Activated naive CD8-positive, alpha-beta T cell (primary cell): ENCODE data around the gene ZNF90.
"Not testable (repeated sequence)": the region's sequence is repeated elsewhere in the genome, so short reads cannot be mapped to it uniquely, and the experiment has no call there.

ENCODE experiments used
- H3K27ac Mint-ChIP-seq: one replicate; pipeline ENCODE4 v1.8.0; 2021; ENCODE audit warnings: mixed read lengths
- H3K27me3 Mint-ChIP-seq: one replicate; pipeline ENCODE4 v1.8.0; 2021; ENCODE audit warnings: mixed read lengths
- H3K36me3 Mint-ChIP-seq: one replicate; pipeline ENCODE4 v1.8.0; 2021; ENCODE audit warnings: mixed read lengths
- H3K4me1 Mint-ChIP-seq: one replicate; pipeline ENCODE4 v1.8.0; 2021; ENCODE audit warnings: low read depth, mixed read lengths
- H3K4me3 Mint-ChIP-seq: one replicate; pipeline ENCODE4 v1.8.0; 2021; ENCODE audit warnings: mild to moderate bottlenecking, mixed read lengths
- H3K9me3 Mint-ChIP-seq: one replicate; pipeline ENCODE4 v1.8.0; 2021; ENCODE audit warnings: low read depth, mixed read lengths

Gene ZNF90

GRCh38 chr19:20072936-20073335, 4.9 kb upstream of the ZNF90 start:
- H3K4me3 Mint-ChIP-seq = no peak overlapping the region
- H3K9me3 Mint-ChIP-seq = peaks cover 4% of the 10 kb centered on the region
- H3K4me1 Mint-ChIP-seq = peaks cover 4% of the 10 kb centered on the region
- H3K27ac Mint-ChIP-seq = no peak overlapping the region
- peaks cover 11% of the 10 kb centered on the region for H3K36me3 Mint-ChIP-seq
- H3K27me3 Mint-ChIP-seq = peaks cover 8% of the 10 kb centered on the region

GRCh38 chr19:20078581-20079031, 806 bp downstream of the ZNF90 start:
- no peaks in the 10 kb centered on the region for H3K9me3 Mint-ChIP-seq
- H3K4me1 Mint-ChIP-seq = peaks cover 12% of the 10 kb centered on the region
- no peaks in the 10 kb centered on the region for H3K27me3 Mint-ChIP-seq
- H3K36me3 Mint-ChIP-seq = peaks cover 14% of the 10 kb centered on the region
- peak overlapping the region; percentile 93 for H3K4me3 Mint-ChIP-seq
- no peak overlapping the region for H3K27ac Mint-ChIP-seq

- no peak overlapping the region for H3K27ac Mint-ChIP-seq
- H3K9me3 Mint-ChIP-seq = no peaks in the 10 kb centered on the region
- no peaks in the 10 kb centered on the region for H3K27me3 Mint-ChIP-seq
- H3K4me3 Mint-ChIP-seq = peak overlapping the region; percentile 74
- H3K36me3 Mint-ChIP-seq = peaks cover 16% of the 10 kb centered on the region
- H3K4me1 Mint-ChIP-seq = peaks cover 12% of the 10 kb centered on the region
Measured at GRCh38 chr19:20079476-20079875, 1.7 kb downstream of the ZNF90 start.

- H3K27me3 Mint-ChIP-seq = no peaks in the 10 kb centered on the region
- H3K9me3 Mint-ChIP-seq = no peaks in the 10 kb centered on the region
- peaks cover 16% of the 10 kb centered on the region for H3K36me3 Mint-ChIP-seq
- H3K4me1 Mint-ChIP-seq = peaks cover 12% of the 10 kb centered on the region
- peak overlapping the region; percentile 4 for H3K4me3 Mint-ChIP-seq
- no peak overlapping the region for H3K27ac Mint-ChIP-seq
Measured at GRCh38 chr19:20080656-20081055, 2.9 kb downstream of the ZNF90 start.

GRCh38 chr19:20082232-20082833, 4.5 kb downstream of the ZNF90 start:
- H3K27ac Mint-ChIP-seq, H3K27me3 Mint-ChIP-seq, H3K9me3 Mint-ChIP-seq, H3K4me3 Mint-ChIP-seq: not testable (repeated sequence)
- Mint-ChIP-seq H3K4me1 (peaks cover 12% of the 10 kb centered on the region), H3K36me3 (peaks cover 18% of the 10 kb centered on the region)

- not testable (repeated sequence) for H3K4me3 Mint-ChIP-seq, H3K27ac Mint-ChIP-seq, H3K9me3 Mint-ChIP-seq, H3K27me3 Mint-ChIP-seq, H3K4me1 Mint-ChIP-seq
- peaks cover 21% of the 10 kb centered on the region for H3K36me3 Mint-ChIP-seq
Measured at GRCh38 chr19:20082876-20083275, 5.1 kb downstream of the ZNF90 start.

- no peak overlapping the region for H3K27ac Mint-ChIP-seq
- no peaks in the 10 kb centered on the region for H3K27me3 Mint-ChIP-seq
- peaks cover 35% of the 10 kb centered on the region for H3K9me3 Mint-ChIP-seq
- no peak overlapping the region for H3K4me3 Mint-ChIP-seq
- no peaks in the 10 kb centered on the region for H3K4me1 Mint-ChIP-seq
- H3K36me3 Mint-ChIP-seq = peaks cover 61% of the 10 kb centered on the region
Measured at GRCh38 chr19:20102097-20102496, 24.3 kb downstream of the ZNF90 start.

- Mint-ChIP-seq H3K4me1 (no peaks in the 10 kb centered on the region), H3K27me3 (no peaks in the 10 kb centered on the region), H3K4me3 (no peak overlapping the region), H3K36me3 (peaks cover 56% of the 10 kb centered on the region), H3K27ac (no peak overlapping the region), H3K9me3 (peaks cover 35% of the 10 kb centered on the region)
Measured at GRCh38 chr19:20103091-20103740, 25.4 kb downstream of the ZNF90 start.

GRCh38 chr19:20107301-20107700, 29.5 kb downstream of the ZNF90 start:
- Mint-ChIP-seq H3K36me3 (peaks cover 39% of the 10 kb centered on the region), H3K27ac (no peak overlapping the region), H3K9me3 (peaks cover 19% of the 10 kb centered on the region), H3K4me1 (no peaks in the 10 kb centered on the region), H3K27me3 (no peaks in the 10 kb centered on the region), H3K4me3 (no peak overlapping the region)

- not testable (repeated sequence) for H3K27ac Mint-ChIP-seq, H3K4me3 Mint-ChIP-seq, H3K27me3 Mint-ChIP-seq, H3K4me1 Mint-ChIP-seq
- peaks cover 34% of the 10 kb centered on the region for H3K9me3 Mint-ChIP-seq
- H3K36me3 Mint-ChIP-seq = peaks cover 41% of the 10 kb centered on the region
Measured at GRCh38 chr19:20118064-20118839, 40.5 kb downstream of the ZNF90 start.

- no peak overlapping the region for H3K27ac Mint-ChIP-seq
- no peaks in the 10 kb centered on the region for H3K27me3 Mint-ChIP-seq
- no peaks in the 10 kb centered on the region for H3K4me1 Mint-ChIP-seq
- no peak overlapping the region for H3K4me3 Mint-ChIP-seq
- H3K9me3 Mint-ChIP-seq = peaks cover 17% of the 10 kb centered on the region
- peaks cover 36% of the 10 kb centered on the region for H3K36me3 Mint-ChIP-seq
Measured at GRCh38 chr19:20124879-20125278, 47.1 kb downstream of the ZNF90 start.

- H3K9me3 Mint-ChIP-seq = peaks cover 15% of the 10 kb centered on the region
- H3K27me3 Mint-ChIP-seq, H3K4me1 Mint-ChIP-seq, H3K27ac Mint-ChIP-seq, H3K4me3 Mint-ChIP-seq: not testable (repeated sequence)
- peaks cover 22% of the 10 kb centered on the region for H3K36me3 Mint-ChIP-seq
Measured at GRCh38 chr19:20132933-20133332, 55.1 kb downstream of the ZNF90 start.

GRCh38 chr19:20137714-20138113, 59.9 kb downstream of the ZNF90 start:
- peaks cover 11% of the 10 kb centered on the region for H3K9me3 Mint-ChIP-seq
- H3K36me3 Mint-ChIP-seq, H3K4me3 Mint-ChIP-seq, H3K4me1 Mint-ChIP-seq, H3K27me3 Mint-ChIP-seq, H3K27ac Mint-ChIP-seq: not testable (repeated sequence)

GRCh38 chr19:20151617-20152145, 73.9 kb downstream of the ZNF90 start:
- H3K36me3 Mint-ChIP-seq = peaks cover 8% of the 10 kb centered on the region
- no peaks in the 10 kb centered on the region for H3K9me3 Mint-ChIP-seq
- no peaks in the 10 kb centered on the region for H3K4me1 Mint-ChIP-seq
- H3K27ac Mint-ChIP-seq = no peak overlapping the region
- H3K4me3 Mint-ChIP-seq = no peak overlapping the region
- H3K27me3 Mint-ChIP-seq = no peaks in the 10 kb centered on the region

GRCh38 chr19:20152506-20152905, 74.7 kb downstream of the ZNF90 start:
- not testable (repeated sequence) for H3K4me1 Mint-ChIP-seq, H3K27ac Mint-ChIP-seq, H3K36me3 Mint-ChIP-seq, H3K4me3 Mint-ChIP-seq, H3K9me3 Mint-ChIP-seq, H3K27me3 Mint-ChIP-seq
